ENCODE data around the gene GNB1.

Gene GNB1

GRCh38 chr1:1929639-1930545, 39.0 kb upstream of the GNB1 start:
- Histone ChIP-seq H3K4me3 (no peak overlapping the region), H3K36me3 (ENCODE audit: insufficient read depth, low read length) (no peaks in the 10 kb centered on the region), H3K9me3 (ENCODE audit: low read depth, low read length) (no peaks in the 10 kb centered on the region), H3K27ac (no peak overlapping the region), H3K9ac (ENCODE audit: insufficient read length) (no peak overlapping the region)
- DNase-seq (ENCODE audit: low read depth, low spot score): no peak
- no peak for TF ChIP-seq FOXP2 (optimal IDR thresholded peaks at IDR 0.05; ENCODE audit: control extremely low read depth, extremely low read length, insufficient read depth)
- TF ChIP-seq POLR2AphosphoS5 (IDR thresholded peaks at IDR 0.05; ENCODE audit: borderline replicate concordance, low read depth, low read length): no peak
- TF ChIP-seq EZH2 (IDR thresholded peaks at IDR 0.05): no peak

DNA sequence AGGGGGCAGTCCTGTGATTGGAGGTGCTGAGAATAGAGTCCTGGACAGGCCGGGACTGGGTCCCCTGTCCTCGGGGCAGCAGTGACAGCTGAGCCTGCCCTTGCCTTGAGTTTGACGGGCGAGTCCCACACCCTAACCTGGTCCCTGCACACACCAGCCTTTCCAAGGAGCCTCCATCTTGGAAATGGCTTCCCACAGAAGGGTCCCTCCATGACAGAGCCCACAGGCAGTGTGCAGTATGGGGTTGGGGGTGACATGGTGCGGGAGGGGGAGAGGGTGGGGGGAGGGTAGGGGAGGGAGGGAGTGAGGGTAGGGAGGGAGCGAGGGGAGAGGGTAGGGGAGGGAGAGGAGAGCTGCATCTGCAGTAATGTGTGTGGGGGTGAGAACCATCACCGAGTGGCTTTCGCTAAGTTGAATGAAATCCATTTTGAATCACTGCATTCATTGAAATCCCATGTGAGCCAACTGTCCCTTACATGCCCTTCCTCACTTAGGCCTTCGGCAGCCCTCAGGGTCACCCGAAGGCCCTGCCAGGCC, 38.3 kb upstream of the GNB1 start:
- DNase-seq (ENCODE audit: low read depth, low spot score): no peak
- Histone ChIP-seq H3K36me3 (ENCODE audit: insufficient read depth, low read length) (no peaks in the 10 kb centered on the region), H3K27ac (no peak overlapping the region), H3K9me3 (ENCODE audit: low read depth, low read length) (no peaks in the 10 kb centered on the region), H3K4me3 (no peak overlapping the region), H3K9ac (ENCODE audit: insufficient read length) (no peak overlapping the region)
- TF ChIP-seq FOXP2 (optimal IDR thresholded peaks at IDR 0.05; ENCODE audit: control extremely low read depth, extremely low read length, insufficient read depth) (no peak), POLR2AphosphoS5 (IDR thresholded peaks at IDR 0.05; ENCODE audit: borderline replicate concordance, low read depth, low read length) (no peak), EZH2 (IDR thresholded peaks at IDR 0.05) (no peak)

GRCh38 chr1:1928231-1929101, 37.6 kb upstream of the GNB1 start:
- Histone ChIP-seq H3K36me3 (ENCODE audit: insufficient read depth, low read length) (no peaks in the 10 kb centered on the region), H3K9me3 (ENCODE audit: low read depth, low read length) (no peaks in the 10 kb centered on the region), H3K4me3 (no peak overlapping the region), H3K27ac (no peak overlapping the region), H3K9ac (ENCODE audit: insufficient read length) (no peak overlapping the region)
- TF ChIP-seq EZH2 (IDR thresholded peaks at IDR 0.05) (no peak), FOXP2 (optimal IDR thresholded peaks at IDR 0.05; ENCODE audit: control extremely low read depth, extremely low read length, insufficient read depth) (no peak)
- DNase-seq (ENCODE audit: low read depth, low spot score): no peak

DNA sequence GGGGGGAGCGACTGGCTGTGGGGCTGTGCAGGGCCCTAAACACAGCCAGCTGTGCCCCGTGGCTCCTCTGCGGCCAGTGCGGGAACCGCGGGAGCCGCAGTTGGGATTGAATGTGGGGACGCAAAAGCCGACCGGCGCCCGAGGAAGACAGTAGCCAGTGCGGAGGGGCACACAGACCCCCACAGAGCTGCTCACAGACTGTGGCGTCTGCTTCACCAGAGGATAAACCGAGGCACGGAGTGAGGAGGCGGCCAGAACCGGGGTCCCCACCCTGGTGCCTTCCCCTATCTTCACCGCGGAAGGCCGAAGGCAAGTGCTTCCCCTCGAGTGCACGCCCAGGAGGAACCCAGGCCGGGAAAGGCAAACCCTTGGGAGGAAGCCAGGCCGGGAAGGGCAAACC, 36.9 kb upstream of the GNB1 start:
- H3K36me3 ChIP-seq (ENCODE audit: insufficient read depth, low read length): no peaks in the 10 kb centered on the region
- H3K9ac ChIP-seq (ENCODE audit: insufficient read length): no peak overlapping the region
- TF ChIP-seq FOXP2 (optimal IDR thresholded peaks at IDR 0.05; ENCODE audit: control extremely low read depth, extremely low read length, insufficient read depth) (no peak), POLR2AphosphoS5 (IDR thresholded peaks at IDR 0.05; ENCODE audit: borderline replicate concordance, low read depth, low read length) (no peak), EZH2 (IDR thresholded peaks at IDR 0.05) (no peak)
- no peak overlapping the region for H3K27ac ChIP-seq
- DNase-seq (ENCODE audit: low read depth, low spot score): no peak
- H3K4me3 ChIP-seq: no peak overlapping the region
- no peaks in the 10 kb centered on the region for H3K9me3 ChIP-seq (ENCODE audit: low read depth, low read length)

DNA sequence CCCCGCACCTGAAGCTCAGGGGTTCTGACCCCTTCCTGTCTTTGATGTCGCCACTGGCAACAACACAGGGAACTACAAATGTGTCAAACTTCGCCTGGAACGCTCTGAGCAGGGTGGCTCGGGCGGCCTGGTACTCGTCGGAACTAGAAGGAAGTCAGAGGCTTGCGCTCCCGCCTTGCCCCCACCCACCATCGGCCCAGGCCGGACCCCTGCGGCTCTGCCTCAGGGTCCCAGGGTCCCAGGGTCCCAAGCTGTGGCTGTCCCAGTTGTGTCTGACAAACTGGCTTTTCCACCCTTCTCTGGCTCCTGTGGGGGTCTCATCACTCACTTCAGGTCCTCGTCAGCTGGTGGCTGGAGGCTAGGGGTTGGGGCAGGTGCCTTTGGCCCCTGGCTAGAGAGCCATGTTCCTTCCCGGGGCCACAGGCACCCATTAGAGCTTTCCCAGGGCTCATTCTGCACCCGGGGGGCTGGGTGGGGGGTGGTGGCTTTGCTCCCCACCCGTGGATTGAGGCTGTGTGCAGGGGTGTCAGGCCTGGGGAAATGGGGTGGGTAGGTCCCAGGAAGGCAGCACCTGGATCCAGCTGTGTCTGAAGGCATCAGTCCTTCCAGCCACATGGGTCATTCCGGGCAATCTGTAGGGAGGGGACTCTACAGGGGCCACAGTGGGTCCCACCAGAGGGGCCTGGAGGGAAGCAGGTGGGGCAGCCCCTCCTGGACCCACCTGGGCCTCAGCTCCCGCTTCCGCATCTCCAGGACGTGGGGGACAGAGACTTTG, 36.2 kb upstream of the GNB1 start:
- Histone ChIP-seq H3K9ac (ENCODE audit: insufficient read length) (no peak overlapping the region), H3K4me3 (no peak overlapping the region), H3K27ac (no peak overlapping the region), H3K36me3 (ENCODE audit: insufficient read depth, low read length) (no peaks in the 10 kb centered on the region), H3K9me3 (ENCODE audit: low read depth, low read length) (no peaks in the 10 kb centered on the region)
- TF ChIP-seq EZH2 (IDR thresholded peaks at IDR 0.05) (no peak), FOXP2 (optimal IDR thresholded peaks at IDR 0.05; ENCODE audit: control extremely low read depth, extremely low read length, insufficient read depth) (no peak), POLR2AphosphoS5 (IDR thresholded peaks at IDR 0.05; ENCODE audit: borderline replicate concordance, low read depth, low read length) (no peak)
- no peak for DNase-seq (ENCODE audit: low read depth, low spot score)

DNA sequence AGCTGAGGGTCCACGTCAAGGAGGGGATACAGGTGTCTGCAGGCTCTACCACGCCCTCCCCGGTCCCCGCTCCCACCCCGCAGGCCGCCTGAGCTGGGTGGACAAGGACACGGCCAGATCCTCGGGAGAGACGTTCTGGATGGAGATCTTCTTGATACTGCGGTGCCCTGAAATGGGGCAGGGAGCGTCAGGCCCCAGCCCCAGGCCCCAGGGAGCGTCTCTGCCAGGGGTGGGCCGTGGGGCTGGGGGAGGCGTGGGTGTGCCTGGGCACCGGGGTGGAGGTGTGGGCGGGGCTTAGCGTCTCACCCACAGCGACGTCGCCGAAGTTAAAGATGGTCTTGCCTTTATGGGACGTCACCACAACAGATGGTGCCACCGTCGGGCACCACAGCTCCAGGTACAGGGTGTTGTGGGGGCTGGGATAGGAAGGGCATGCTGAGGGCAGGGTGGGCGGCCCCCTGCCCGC, 35.5 kb upstream of the GNB1 start:
- no peak for DNase-seq (ENCODE audit: low read depth, low spot score)
- Histone ChIP-seq H3K9ac (ENCODE audit: insufficient read length) (no peak overlapping the region), H3K9me3 (ENCODE audit: low read depth, low read length) (no peaks in the 10 kb centered on the region), H3K4me3 (no peak overlapping the region), H3K36me3 (ENCODE audit: insufficient read depth, low read length) (no peaks in the 10 kb centered on the region), H3K27ac (no peak overlapping the region)
- TF ChIP-seq FOXP2 (optimal IDR thresholded peaks at IDR 0.05; ENCODE audit: control extremely low read depth, extremely low read length, insufficient read depth): no peak
- no peak for TF ChIP-seq EZH2 (IDR thresholded peaks at IDR 0.05)
- no peak for TF ChIP-seq POLR2AphosphoS5 (IDR thresholded peaks at IDR 0.05; ENCODE audit: borderline replicate concordance, low read depth, low read length)

DNA sequence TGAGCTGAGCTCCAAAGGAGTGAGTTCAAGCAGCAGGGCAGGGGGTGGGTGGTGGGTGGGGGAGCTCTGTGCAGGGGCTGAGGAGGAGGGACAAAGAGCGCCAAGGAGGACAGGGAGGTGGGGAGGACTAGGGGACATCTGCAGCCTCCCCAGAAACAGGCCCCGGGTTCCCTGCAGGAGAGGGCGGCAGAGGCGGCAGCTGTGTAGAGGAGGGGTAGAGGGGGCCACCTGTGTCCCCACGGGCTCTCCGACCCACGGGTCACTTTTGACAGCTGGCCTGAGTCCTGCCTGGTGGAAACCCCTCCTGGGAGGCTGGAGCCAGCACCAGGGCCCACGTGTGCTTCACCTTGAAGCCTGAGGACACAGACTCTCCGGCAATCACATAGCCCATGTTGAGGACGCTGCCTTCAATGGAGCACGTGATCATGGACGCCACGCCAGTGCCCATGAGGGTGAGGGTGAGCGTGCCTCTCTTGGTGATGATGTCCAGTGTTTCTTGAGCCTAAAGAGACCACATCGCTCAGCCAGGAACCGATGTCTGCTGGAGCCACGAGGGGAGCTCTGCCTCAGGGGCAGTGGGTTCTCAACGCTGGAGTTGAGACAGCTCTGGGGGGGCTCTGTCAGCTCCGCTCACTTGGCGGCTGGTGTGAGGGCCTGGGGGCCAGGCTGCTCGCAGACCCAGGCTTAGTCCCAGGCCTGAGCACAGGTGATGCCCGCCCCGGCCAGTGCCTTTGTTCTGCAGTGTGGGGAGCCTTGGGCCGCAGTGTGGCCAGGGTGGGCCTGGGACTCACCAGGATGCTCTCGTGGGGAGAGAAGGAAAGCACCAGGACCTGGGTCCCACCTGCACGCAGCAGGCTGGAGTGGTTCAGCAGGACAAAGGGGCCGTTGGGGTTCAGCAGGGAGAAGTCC, 34.8 kb upstream of the GNB1 start:
- DNase-seq (ENCODE audit: low read depth, low spot score): no peak
- no peaks in the 10 kb centered on the region for H3K9me3 ChIP-seq (ENCODE audit: low read depth, low read length)
- no peak for TF ChIP-seq EZH2 (IDR thresholded peaks at IDR 0.05)
- TF ChIP-seq POLR2AphosphoS5 (IDR thresholded peaks at IDR 0.05; ENCODE audit: borderline replicate concordance, low read depth, low read length): no peak
- no peak for TF ChIP-seq FOXP2 (optimal IDR thresholded peaks at IDR 0.05; ENCODE audit: control extremely low read depth, extremely low read length, insufficient read depth)
- H3K36me3 ChIP-seq (ENCODE audit: insufficient read depth, low read length): no peaks in the 10 kb centered on the region
- H3K4me3 ChIP-seq: no peak overlapping the region
- no peak overlapping the region for H3K9ac ChIP-seq (ENCODE audit: insufficient read length)
- no peak overlapping the region for H3K27ac ChIP-seq
